K562 (cell line): ENCODE measurements around the gene SGSM2.

Source experiments
- AFF4 ChIP-seq: sonication (generic); formaldehyde crosslinking; IDR thresholded peaks from 2 replicates; pipeline ENCODE4 v1.8.0; 2023; ENCODE audit warnings: mild to moderate bottlenecking, missing genetic modification reagents
- CTCF ChIP-seq, 3 experiments: IDR thresholded peaks in 2 of 3; conservative IDR thresholded peaks in 1 of 3; 2 replicates each; pipeline ENCODE4 v1.5.1; 2011 to 2012; ENCODE audit warnings: low read length in 3 of 3, mild to moderate bottlenecking in 3 of 3, control low read depth in 2 of 3, improper control_type of control experiment in 1 of 3, inconsistent platforms in 1 of 3, low read depth in 1 of 3, mixed read lengths in 1 of 3, moderate library complexity in 1 of 3; ENCODE audit not compliant: insufficient read depth in 2 of 3
- ESRRA ChIP-seq: fragments of 450-650 bp; IDR thresholded peaks from 2 replicates; pipeline ENCODE4 v1.6.1; 2014; ENCODE audit warnings: low read depth, mild to moderate bottlenecking, moderate library complexity, borderline replicate concordance
- FOSL1 ChIP-seq: fragments of 200-800 bp; sonication (Bioruptor generic); conservative IDR thresholded peaks from 2 replicates; pipeline ENCODE4 v1.6.1; 2016; ENCODE audit warnings: missing genetic modification characterization, missing compliant biosample characterization
- FOXJ2 ChIP-seq: fragments of 200-800 bp; sonication (Bioruptor generic); IDR thresholded peaks from 2 replicates; pipeline ENCODE4 v1.6.1; 2016; ENCODE audit warnings: missing genetic modification characterization, missing compliant biosample characterization
- HDAC2 ChIP-seq: fragments of 450-650 bp; IDR thresholded peaks from 2 replicates; pipeline ENCODE4 v1.6.1; 2016; ENCODE audit warnings: mild to moderate bottlenecking
- NFRKB ChIP-seq: fragments of 450-650 bp; IDR thresholded peaks from 2 replicates; pipeline ENCODE4 v1.6.1; 2016; ENCODE audit warnings: low read depth
- PCBP2 ChIP-seq: fragments of 200-400 bp; formaldehyde crosslinking; IDR thresholded peaks from 2 replicates; pipeline ENCODE4 v1.6.1; 2018; ENCODE audit warnings: low read length, low read depth, mild to moderate bottlenecking, moderate library complexity; ENCODE audit not compliant: poor library complexity, severe bottlenecking
- POLR2A ChIP-seq: fragments of 450-650 bp; conservative IDR thresholded peaks from 2 replicates; pipeline ENCODE4 v1.6.1; 2016
- POLR2AphosphoS5 ChIP-seq: IDR thresholded peaks from 2 replicates; pipeline ENCODE4 v1.6.1; 2011; ENCODE audit warnings: mild to moderate bottlenecking, low read depth, low read length, moderate library complexity; ENCODE audit not compliant: control insufficient read depth, insufficient read depth
- POU5F1 ChIP-seq: fragments of 150-350 bp; IDR thresholded peaks from 2 replicates; pipeline ENCODE4 v1.6.1; 2014; ENCODE audit warnings: borderline replicate concordance, low read length, low read depth, mild to moderate bottlenecking; ENCODE audit not compliant: partially characterized antibody
- UBTF ChIP-seq, 2 experiments: IDR thresholded peaks; 2 replicates each; pipeline ENCODE4 v1.6.1; 2012; ENCODE audit warnings: improper control_type of control experiment in 2 of 2, low read depth in 2 of 2, low read length in 2 of 2, borderline replicate concordance in 1 of 2
- ZNF224 ChIP-seq: sonication (generic); formaldehyde crosslinking; IDR thresholded peaks from 2 replicates; pipeline ENCODE4 v1.8.0; 2022; ENCODE audit warnings: mild to moderate bottlenecking, missing genetic modification reagents
- ZNF41 ChIP-seq: fragments of 250-450 bp; sonication (Bioruptor Pico); conservative IDR thresholded peaks from 2 replicates; pipeline ENCODE4 v1.4.0; 2020; ENCODE audit warnings: mild to moderate bottlenecking

GRCh38 chr17:2380950-2381649 lies 43.8 kb downstream of the SGSM2 start:
- TF ChIP-seq CTCF (IDR thresholded peaks at IDR 0.05 in 2 of 3, conservative IDR thresholded peaks at IDR 0.05 in 1 of 3; ENCODE audit: insufficient read depth in 2 of 3, low read depth in 1 of 3, low read length in 3 of 3) (no peak), POU5F1 (no peak), UBTF (IDR thresholded peaks at IDR 0.05; ENCODE audit: borderline replicate concordance in 1 of 2, low read depth in 2 of 2, low read length in 2 of 2) (no peak), AFF4 (CRISPR knock-in tag) (no peak), FOSL1 (no peak), HDAC2 (no peak), FOXJ2 (tag) (no peak), NFRKB (no peak), POLR2AphosphoS5 (no peak), PCBP2 (no peak), POLR2A (no peak), ESRRA (no peak), ZNF224 (CRISPR knock-in tag) (no peak), ZNF41 (CRISPR knock-in tag) (no peak)
